HCT116 (cell line): Measurements from ENCODE around the gene LRRC56. TPM values are rescaled to one million over a fixed set of nuclear protein-coding genes. Genes with fewer than 3 reads are reported as not detected.

Experiments
- ATAC-seq: fragments of 200-7000 bp; cut with Tn5 transposase; 2 replicates; pipeline ENCODE4 v1.9.1; 2020; ENCODE audit warnings: mild to moderate bottlenecking, moderate library complexity
- BruUV-seq: library from RNA; stranded (reverse); fragments of 400-500 nt; replicated peaks from 2 replicates; lab custom pipeline; 2021; lab: Mats Ljungman, UMichigan
- CTCF ChIA-PET: fragments of 300-600 bp; sonication (Branson Sonifier 250); formaldehyde crosslinking; loops from one replicate; lab custom pipeline; 2021; ENCODE audit warnings: antibody characterized with exemption; lab: Charles Lee
- POLR2A ChIA-PET: fragments of 300-600, 350-600 bp; sonication (Branson Sonifier 250); formaldehyde crosslinking; loops from one replicate; lab custom pipeline; 2021; ENCODE audit warnings: antibody characterized with exemption; lab: Charles Lee
- RAD21 ChIA-PET, 2 experiments: fragments of 300-600 bp; sonication (Branson Sonifier 250); formaldehyde crosslinking; loops; one replicate each; lab custom pipeline; 2023; ENCODE audit warnings: low total read pairs in 2 of 2; ENCODE audit not compliant: uncharacterized antibody in 2 of 2, unreplicated experiment in 2 of 2, low non-redundant PET in 1 of 2; lab: Charles Lee
- DNase-seq: peaks from one replicate; pipeline ENCODE4 v3.0.0-alpha.2; 2010; ENCODE audit warnings: low read depth, low spot score
- H2AFZ ChIP-seq: fragments of 200-600 bp; shearing (Covaris generic), sonication (generic); 2 replicates; pipeline ENCODE4 v1.6.1; 2017; ENCODE audit warnings: low read depth, mixed run types, mixed read lengths, antibody characterized with exemption, low read length; ENCODE audit not compliant: poor library complexity, severe bottlenecking
- H3K27ac ChIP-seq: 2 replicates; pipeline ENCODE4 v1.5.1; 2012; ENCODE audit warnings: low read depth, low read length
- H3K27me3 ChIP-seq: fragments of 200-600 bp; sonication (generic); 2 replicates; pipeline ENCODE4 v1.6.1; 2016; ENCODE audit warnings: mixed run types, low read length, mixed read lengths; ENCODE audit not compliant: insufficient read depth
- H3K36me3 ChIP-seq, 2 experiments: fragments of 200-500 bp in 1 of 2; fragments of 200-600 bp in 1 of 2; sonication (Bioruptor generic) in 1 of 2; sonication (generic) in 1 of 2; 2 replicates each; pipeline versions ENCODE4 v1.5.1 to v1.6.1; 2014 to 2016; ENCODE audit warnings: low read length in 2 of 2, inconsistent platforms in 1 of 2, mixed read lengths in 1 of 2, mixed run types in 1 of 2; ENCODE audit not compliant: insufficient read depth in 2 of 2, control insufficient read depth in 1 of 2
- H3K4me1 ChIP-seq, 2 experiments: fragments of 200-600 bp in 1 of 2; sonication (generic) in 1 of 2; 2 replicates each; pipeline versions ENCODE4 v1.5.1 to v1.6.1; 2012 to 2017; ENCODE audit warnings: low read length in 2 of 2, inconsistent platforms in 1 of 2, mild to moderate bottlenecking in 1 of 2, mixed read lengths in 1 of 2, mixed run types in 1 of 2, moderate library complexity in 1 of 2; ENCODE audit not compliant: insufficient read depth in 2 of 2, control insufficient read depth in 1 of 2
- H3K4me2 ChIP-seq: fragments of 200-600 bp; sonication (generic); 2 replicates; pipeline ENCODE4 v1.6.1; 2017; ENCODE audit warnings: mixed run types, low read length, mixed read lengths
- H3K4me3 ChIP-seq, 2 experiments: fragments of 200-600 bp in 1 of 2; sonication (generic) in 1 of 2; replicated peaks in 1 of 2; 2 replicates each; pipeline ENCODE4 v1.5.1; 2011 to 2016; ENCODE audit warnings: low read length in 2 of 2, control low read depth in 1 of 2, low read depth in 1 of 2, mild to moderate bottlenecking in 1 of 2, mixed read lengths in 1 of 2, mixed run types in 1 of 2
- H3K79me2 ChIP-seq: fragments of 200-600 bp; sonication (generic); 2 replicates; pipeline ENCODE4 v1.6.1; 2017; ENCODE audit warnings: mild to moderate bottlenecking, mixed run types, low read length, moderate library complexity, mixed read lengths; ENCODE audit not compliant: insufficient read depth
- H3K9ac ChIP-seq: fragments of 200-600 bp; sonication (generic); 2 replicates; pipeline ENCODE4 v1.6.1; 2016; ENCODE audit warnings: low read length, mixed read lengths
- H3K9me2 ChIP-seq: fragments of 200-600 bp; sonication (generic), shearing (Covaris generic); 2 replicates; pipeline ENCODE4 v1.6.1; 2017; ENCODE audit warnings: mixed run types, mild to moderate bottlenecking, moderate library complexity; ENCODE audit not compliant: insufficient read depth
- H3K9me3 ChIP-seq, 2 experiments: fragments of 200-500 bp in 1 of 2; fragments of 200-600 bp in 1 of 2; sonication (Bioruptor generic) in 1 of 2; sonication (generic) in 1 of 2; 2 replicates each; pipeline ENCODE4 v1.6.1; 2014 to 2017; ENCODE audit warnings: low read length in 2 of 2, mixed read lengths in 2 of 2, inconsistent platforms in 1 of 2, low read depth in 1 of 2, mild to moderate bottlenecking in 1 of 2, mixed run types in 1 of 2, moderate library complexity in 1 of 2; ENCODE audit not compliant: control insufficient read depth in 1 of 2, insufficient read depth in 1 of 2
- H4K20me1 ChIP-seq: fragments of 200-600 bp; sonication (generic), shearing (Covaris generic); 2 replicates; pipeline ENCODE4 v1.6.1; 2017; ENCODE audit warnings: mixed run types, mild to moderate bottlenecking, moderate library complexity; ENCODE audit not compliant: insufficient read depth
- CEBPB ChIP-seq: IDR thresholded peaks from 2 replicates; pipeline ENCODE4 v1.6.1; 2012; ENCODE audit warnings: low read depth
- EGR1 ChIP-seq: IDR thresholded peaks from 2 replicates; pipeline ENCODE4 v1.6.1; 2012; ENCODE audit warnings: low read depth
- EZH2 ChIP-seq: fragments of 200-600 bp; sonication (generic); IDR thresholded peaks from 2 replicates; pipeline ENCODE4 v1.6.1; 2017; ENCODE audit warnings: antibody characterized with exemption, mixed run types
- EZH2phosphoT487 ChIP-seq: fragments of 200-600 bp; IDR thresholded peaks from 2 replicates; pipeline ENCODE4 v1.6.1; 2018; ENCODE audit warnings: antibody characterized with exemption, borderline replicate concordance
- FOSL1 ChIP-seq: IDR thresholded peaks from 2 replicates; pipeline ENCODE4 v1.6.1; 2012; ENCODE audit warnings: low read depth
- JUND ChIP-seq: IDR thresholded peaks from 2 replicates; pipeline ENCODE4 v1.6.1; 2012
- POLR2A ChIP-seq: IDR thresholded peaks from 2 replicates; pipeline ENCODE4 v1.7.0; 2011; ENCODE audit warnings: borderline replicate concordance; ENCODE audit not compliant: insufficient read depth, insufficient read length; ENCODE audit errors: extremely low read depth
- POLR2AphosphoS5 ChIP-seq: IDR thresholded peaks from 2 replicates; pipeline ENCODE4 v1.6.1; 2011; ENCODE audit warnings: mild to moderate bottlenecking, low read depth, low read length, moderate library complexity
- RAD21 ChIP-seq: IDR thresholded peaks from 2 replicates; pipeline ENCODE4 v1.6.1; 2012; ENCODE audit warnings: low read depth, mild to moderate bottlenecking
- SIN3A ChIP-seq: IDR thresholded peaks from 2 replicates; pipeline ENCODE4 v1.6.1; 2012; ENCODE audit warnings: low read depth
- SP1 ChIP-seq: IDR thresholded peaks from 2 replicates; pipeline ENCODE4 v1.6.1; 2012; ENCODE audit warnings: low read depth
- ZNF274 ChIP-seq: fragments of 200-500 bp; sonication (Bioruptor generic); IDR thresholded peaks from 2 replicates; pipeline ENCODE4 v1.6.1; 2014; ENCODE audit warnings: mild to moderate bottlenecking, low read depth, low read length, inconsistent platforms
- intact Hi-C: fragments of 100-400 bp; cut with micrococcal nuclease; formaldehyde crosslinking; loops from 2 replicates; pipeline ENCODE4 v1.10.0; 2022
- total RNA-seq: library from RNA; stranded (reverse); gene quantifications from one replicate; pipeline ENCODE4 v1.2.1, GENCODE V29; 2021; ENCODE audit not compliant: unreplicated experiment
- TF ChIP-seq, protein P1 (sequence below): IDR thresholded peaks from 2 replicates; pipeline ENCODE4 v1.6.1; 2012; ENCODE audit warnings: low read depth
- TF ChIP-seq, protein P2 (sequence below): IDR thresholded peaks from 2 replicates; pipeline ENCODE4 v1.6.1; 2012
- TF ChIP-seq, protein P3 (sequence below): IDR thresholded peaks from 2 replicates; pipeline ENCODE4 v1.6.1; 2011; ENCODE audit warnings: mild to moderate bottlenecking, low read length, moderate library complexity; ENCODE audit not compliant: insufficient replicate concordance; ENCODE audit errors: extremely low read depth

The LRRC56 gene
- total RNA-seq, 1 experiment from 2014 or later, result 9.1 TPM

DNA sequence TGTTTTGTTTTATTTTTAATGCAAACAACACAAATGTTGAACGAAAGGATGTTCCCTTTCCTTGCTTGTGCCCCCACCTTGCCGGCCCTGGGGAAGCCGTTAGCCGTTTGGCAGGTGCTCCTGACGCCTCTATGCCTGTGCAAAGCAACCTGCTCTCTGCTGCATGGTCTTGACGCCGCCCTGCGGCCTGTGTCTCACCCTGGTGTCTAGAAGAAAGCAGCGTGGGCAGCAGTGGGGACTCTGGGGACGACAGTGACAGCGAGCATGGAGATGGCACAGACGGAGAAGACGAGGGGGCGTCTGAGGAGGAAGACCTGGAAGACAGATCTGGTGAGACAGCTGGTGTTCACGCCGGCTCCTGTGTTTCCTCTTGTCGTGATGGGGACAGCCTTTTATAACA lies 44.4 kb downstream of the LRRC56 start:
- TF ChIP-seq RAD21, result no peak
- no peak for TF ChIP-seq EGR1
- no peak for TF ChIP-seq ZNF274
- TF ChIP-seq CEBPB, result no peak
- no peak for TF ChIP-seq POLR2AphosphoS5
- TF ChIP-seq, protein P1, sequence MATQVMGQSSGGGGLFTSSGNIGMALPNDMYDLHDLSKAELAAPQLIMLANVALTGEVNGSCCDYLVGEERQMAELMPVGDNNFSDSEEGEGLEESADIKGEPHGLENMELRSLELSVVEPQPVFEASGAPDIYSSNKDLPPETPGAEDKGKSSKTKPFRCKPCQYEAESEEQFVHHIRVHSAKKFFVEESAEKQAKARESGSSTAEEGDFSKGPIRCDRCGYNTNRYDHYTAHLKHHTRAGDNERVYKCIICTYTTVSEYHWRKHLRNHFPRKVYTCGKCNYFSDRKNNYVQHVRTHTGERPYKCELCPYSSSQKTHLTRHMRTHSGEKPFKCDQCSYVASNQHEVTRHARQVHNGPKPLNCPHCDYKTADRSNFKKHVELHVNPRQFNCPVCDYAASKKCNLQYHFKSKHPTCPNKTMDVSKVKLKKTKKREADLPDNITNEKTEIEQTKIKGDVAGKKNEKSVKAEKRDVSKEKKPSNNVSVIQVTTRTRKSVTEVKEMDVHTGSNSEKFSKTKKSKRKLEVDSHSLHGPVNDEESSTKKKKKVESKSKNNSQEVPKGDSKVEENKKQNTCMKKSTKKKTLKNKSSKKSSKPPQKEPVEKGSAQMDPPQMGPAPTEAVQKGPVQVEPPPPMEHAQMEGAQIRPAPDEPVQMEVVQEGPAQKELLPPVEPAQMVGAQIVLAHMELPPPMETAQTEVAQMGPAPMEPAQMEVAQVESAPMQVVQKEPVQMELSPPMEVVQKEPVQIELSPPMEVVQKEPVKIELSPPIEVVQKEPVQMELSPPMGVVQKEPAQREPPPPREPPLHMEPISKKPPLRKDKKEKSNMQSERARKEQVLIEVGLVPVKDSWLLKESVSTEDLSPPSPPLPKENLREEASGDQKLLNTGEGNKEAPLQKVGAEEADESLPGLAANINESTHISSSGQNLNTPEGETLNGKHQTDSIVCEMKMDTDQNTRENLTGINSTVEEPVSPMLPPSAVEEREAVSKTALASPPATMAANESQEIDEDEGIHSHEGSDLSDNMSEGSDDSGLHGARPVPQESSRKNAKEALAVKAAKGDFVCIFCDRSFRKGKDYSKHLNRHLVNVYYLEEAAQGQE, result no peak
- no peak for TF ChIP-seq EZH2
- no peak for TF ChIP-seq SIN3A
- TF ChIP-seq FOSL1, result no peak
- TF ChIP-seq POLR2A, result no peak
- TF ChIP-seq, protein P2, sequence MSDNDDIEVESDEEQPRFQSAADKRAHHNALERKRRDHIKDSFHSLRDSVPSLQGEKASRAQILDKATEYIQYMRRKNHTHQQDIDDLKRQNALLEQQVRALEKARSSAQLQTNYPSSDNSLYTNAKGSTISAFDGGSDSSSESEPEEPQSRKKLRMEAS, result no peak
- TF ChIP-seq, protein P3, sequence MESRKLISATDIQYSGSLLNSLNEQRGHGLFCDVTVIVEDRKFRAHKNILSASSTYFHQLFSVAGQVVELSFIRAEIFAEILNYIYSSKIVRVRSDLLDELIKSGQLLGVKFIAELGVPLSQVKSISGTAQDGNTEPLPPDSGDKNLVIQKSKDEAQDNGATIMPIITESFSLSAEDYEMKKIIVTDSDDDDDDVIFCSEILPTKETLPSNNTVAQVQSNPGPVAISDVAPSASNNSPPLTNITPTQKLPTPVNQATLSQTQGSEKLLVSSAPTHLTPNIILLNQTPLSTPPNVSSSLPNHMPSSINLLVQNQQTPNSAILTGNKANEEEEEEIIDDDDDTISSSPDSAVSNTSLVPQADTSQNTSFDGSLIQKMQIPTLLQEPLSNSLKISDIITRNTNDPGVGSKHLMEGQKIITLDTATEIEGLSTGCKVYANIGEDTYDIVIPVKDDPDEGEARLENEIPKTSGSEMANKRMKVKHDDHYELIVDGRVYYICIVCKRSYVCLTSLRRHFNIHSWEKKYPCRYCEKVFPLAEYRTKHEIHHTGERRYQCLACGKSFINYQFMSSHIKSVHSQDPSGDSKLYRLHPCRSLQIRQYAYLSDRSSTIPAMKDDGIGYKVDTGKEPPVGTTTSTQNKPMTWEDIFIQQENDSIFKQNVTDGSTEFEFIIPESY, result no peak
- no peak for TF ChIP-seq EZH2phosphoT487
- TF ChIP-seq JUND, result no peak
- TF ChIP-seq SP1, result no peak
- intact Hi-C loops, result no loop called here
- no peaks in the 10 kb centered on the region for H3K9me2 ChIP-seq
- H3K9me3 ChIP-seq, result no peaks in the 10 kb centered on the region
- no peak overlapping the region for H3K4me2 ChIP-seq
- ChIA-PET POLR2A (no interaction called here), CTCF (no interaction called here), RAD21 (no interaction called here)
- H2AFZ ChIP-seq, result no peak overlapping the region
- DNase-seq (no peak), ATAC-seq (no peak)
- no peak overlapping the region for H3K9ac ChIP-seq
- peaks cover 19 to 35% of the 10 kb centered on the region in 2 experiments; a peak in 3 of 4 replicates for H3K36me3 ChIP-seq
- no TSS peak for BruUV-seq
- peaks cover 12 to 17% of the 10 kb centered on the region in 2 experiments for H3K4me1 ChIP-seq
- no peak overlapping the region for H3K27ac ChIP-seq
- peaks cover 93% of the 10 kb centered on the region for H3K79me2 ChIP-seq
- H3K4me3 ChIP-seq, result no peak overlapping the region
- no peaks in the 10 kb centered on the region; the same call in 1 of the 2 replicates for H4K20me1 ChIP-seq
- no peaks in the 10 kb centered on the region for H3K27me3 ChIP-seq
